Mesenteric fat pad (tissue), 1 donor: Measurements from ENCODE around the gene MDN1. TPM values are rescaled to one million over a fixed set of nuclear protein-coding genes. Genes with fewer than 3 reads are reported as not detected.
"Not testable (repeated sequence)": the region's sequence is repeated elsewhere in the genome, so short reads cannot be mapped to it uniquely, and the experiment has no call there.

Experiments used
- DNase-seq: peaks from one replicate; pipeline ENCODE4 v3.0.0-alpha.2; 2020; ENCODE audit warnings: low spot score
- long read RNA-seq: library from polyadenylated mRNA; unstranded; transcript quantifications from one replicate; pipeline ENCODE4 v2.0.0, GENCODE V29; 2020
- total RNA-seq: library from RNA; stranded (reverse); fragmentation: NEBNext Ultra II Directional; extraction: Animal tissue kit (Norgen Biotek cat#: 25700); gene quantifications from one replicate; pipeline ENCODE4 v1.2.1, GENCODE V29; 2021
- donor health status: DM: yes; HTN: yes; CAD: no.

Gene MDN1
- total RNA-seq: 33.8 TPM
- long read RNA-seq, partial matches to known transcripts: 19 of 23 reads
- long read RNA-seq, other reads (novel, unspliced or antisense): 4 of 23 reads

GRCh38 chr6:89819336-89820130 is at the start of gene MDN1:
TSS of gene MDN1 (minus strand) at chr6:89819794. CDS start at chr6:89819607, 187 bp downstream.
- DNase-seq: peak; percentile 96

DNA sequence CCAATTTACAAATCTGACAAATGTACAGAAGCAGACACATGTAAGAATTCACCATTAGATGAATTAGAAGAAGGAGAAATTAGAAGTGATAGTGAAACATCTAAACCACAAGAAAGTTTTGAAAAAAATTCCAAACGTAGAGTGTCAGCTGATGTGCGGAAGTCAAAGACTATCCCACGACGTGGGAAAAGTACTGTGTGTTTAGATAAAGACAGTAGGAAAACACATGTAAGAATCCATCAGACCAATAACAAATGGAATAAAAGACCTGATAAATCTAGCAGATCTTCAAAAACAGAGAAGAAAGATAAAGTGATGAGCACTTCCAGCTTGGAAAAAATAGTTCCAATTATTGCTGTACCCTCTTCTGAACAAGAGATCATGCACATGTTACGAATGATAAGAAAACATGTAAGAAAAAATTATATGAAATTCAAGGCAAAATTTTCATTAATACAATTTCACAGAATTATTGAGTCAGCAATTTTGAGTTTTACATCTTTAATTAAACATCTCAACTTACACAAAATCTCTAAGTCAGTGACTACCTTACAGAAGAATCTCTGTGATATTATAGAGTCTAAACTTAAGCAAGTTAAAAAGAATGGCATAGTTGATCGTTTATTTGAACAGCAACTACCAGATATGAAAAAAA is 46.6 kb upstream of the MDN1 start:
- no peak for DNase-seq

GRCh38 chr6:89862698-89863097 is 43.1 kb upstream of the MDN1 start:
- no peak for DNase-seq

GRCh38 chr6:89862273-89862672 is 42.7 kb upstream of the MDN1 start:
- no peak for DNase-seq

GRCh38 chr6:89859744-89860143 is 40.1 kb upstream of the MDN1 start:
- no peak for DNase-seq

DNA sequence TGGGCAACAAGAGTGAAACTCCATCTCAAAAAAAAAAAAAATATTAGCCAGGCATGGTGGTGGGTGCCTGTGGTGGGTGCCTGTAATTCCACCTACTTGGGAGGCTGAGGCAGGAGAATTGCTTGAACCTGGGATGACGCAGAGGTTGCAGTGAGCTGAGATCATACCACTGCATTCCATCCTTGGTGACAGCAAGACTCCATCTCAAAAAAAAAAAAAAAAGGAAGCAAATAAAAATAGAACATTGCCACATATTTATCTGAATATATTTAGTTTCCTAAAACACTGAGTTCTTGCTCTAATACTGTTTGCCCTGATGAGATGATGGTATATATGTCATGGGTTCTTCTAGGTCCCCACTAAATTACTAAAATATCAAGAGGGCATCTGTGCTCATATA is 38.4 kb upstream of the MDN1 start:
- DNase-seq: no peak

DNA sequence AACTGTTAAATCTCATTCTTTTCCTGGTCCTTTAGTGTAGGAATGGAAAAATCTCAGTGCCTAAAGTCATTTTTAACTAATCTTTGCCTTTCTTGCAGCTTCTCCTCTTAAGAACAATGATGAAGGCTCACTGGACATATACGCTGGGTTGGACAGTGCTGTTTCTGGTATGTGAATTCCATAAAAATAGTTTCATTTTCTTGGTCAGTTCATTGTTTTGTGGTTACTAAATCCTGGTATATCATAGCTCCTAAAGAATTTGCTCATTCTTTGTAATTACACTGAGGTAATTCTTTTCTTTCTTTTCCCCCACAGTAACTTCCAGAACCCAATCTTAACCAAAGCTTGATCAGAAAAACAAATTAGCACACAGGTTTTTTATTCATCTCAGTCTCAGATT is 33.5 kb upstream of the MDN1 start:
- no peak for DNase-seq

GRCh38 chr6:89847513-89847912 is 27.9 kb upstream of the MDN1 start:
- DNase-seq: not testable (repeated sequence)

DNA sequence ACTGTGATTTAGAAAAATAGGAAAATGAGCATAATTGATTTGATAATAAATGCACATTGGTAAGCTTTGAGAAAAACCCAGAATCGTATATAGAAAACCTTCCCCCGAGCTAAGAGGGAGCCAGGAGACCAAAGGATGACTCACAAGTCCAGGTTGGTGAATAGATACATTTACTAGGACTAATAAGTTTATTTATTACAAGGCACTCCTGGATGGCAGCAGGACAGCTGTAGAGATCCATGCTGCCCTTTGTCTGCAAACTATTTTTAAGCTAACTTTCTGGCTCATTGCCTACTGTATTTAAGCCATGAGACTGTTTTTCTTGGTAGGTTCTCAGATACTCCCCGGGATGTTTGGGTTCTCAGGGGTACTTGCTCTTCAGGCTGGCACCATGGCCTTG is 23.5 kb upstream of the MDN1 start:
- no peak for DNase-seq

GRCh38 chr6:89842228-89842627 is 22.6 kb upstream of the MDN1 start:
- DNase-seq: no peak

GRCh38 chr6:89840538-89840937 is 20.9 kb upstream of the MDN1 start:
- DNase-seq: no peak

- DNase-seq: no peak
These were observed 17.1 kb upstream of the MDN1 start for GRCh38 chr6:89836639-89837222.

- DNase-seq: no peak
These were observed 15.5 kb upstream of the MDN1 start for GRCh38 chr6:89834884-89835792.

DNA sequence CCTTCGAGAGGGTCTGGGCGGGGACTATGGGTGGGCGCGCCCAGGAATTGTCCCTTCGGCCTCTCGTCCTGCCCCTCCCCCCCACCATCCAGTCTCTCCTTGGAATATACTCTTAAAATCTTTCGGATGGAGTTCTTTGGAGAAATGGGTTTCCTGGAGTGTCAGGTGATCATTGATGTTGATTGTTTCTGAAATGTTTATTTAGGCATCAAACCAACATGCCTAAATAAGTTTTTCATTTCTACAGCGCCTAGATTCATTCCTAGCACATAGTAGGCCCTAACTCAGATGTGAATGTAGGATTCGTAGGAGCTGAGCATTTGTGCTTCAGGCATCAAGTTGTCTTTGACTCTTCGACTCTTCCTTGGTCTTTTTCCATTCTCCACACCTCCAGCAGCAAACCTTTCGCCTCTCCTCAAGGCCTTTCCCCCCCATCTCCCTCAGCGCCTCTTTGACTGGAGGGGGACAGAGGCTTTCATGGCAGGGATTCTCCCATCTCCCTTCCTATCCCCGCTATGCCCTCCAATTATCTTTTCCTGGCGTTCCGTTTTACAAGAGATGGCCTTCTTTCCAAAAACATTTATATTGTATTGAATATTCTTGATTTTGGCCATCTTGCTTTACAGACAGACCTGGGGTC is 10.7 kb upstream of the MDN1 start:
- DNase-seq: no peak

DNA sequence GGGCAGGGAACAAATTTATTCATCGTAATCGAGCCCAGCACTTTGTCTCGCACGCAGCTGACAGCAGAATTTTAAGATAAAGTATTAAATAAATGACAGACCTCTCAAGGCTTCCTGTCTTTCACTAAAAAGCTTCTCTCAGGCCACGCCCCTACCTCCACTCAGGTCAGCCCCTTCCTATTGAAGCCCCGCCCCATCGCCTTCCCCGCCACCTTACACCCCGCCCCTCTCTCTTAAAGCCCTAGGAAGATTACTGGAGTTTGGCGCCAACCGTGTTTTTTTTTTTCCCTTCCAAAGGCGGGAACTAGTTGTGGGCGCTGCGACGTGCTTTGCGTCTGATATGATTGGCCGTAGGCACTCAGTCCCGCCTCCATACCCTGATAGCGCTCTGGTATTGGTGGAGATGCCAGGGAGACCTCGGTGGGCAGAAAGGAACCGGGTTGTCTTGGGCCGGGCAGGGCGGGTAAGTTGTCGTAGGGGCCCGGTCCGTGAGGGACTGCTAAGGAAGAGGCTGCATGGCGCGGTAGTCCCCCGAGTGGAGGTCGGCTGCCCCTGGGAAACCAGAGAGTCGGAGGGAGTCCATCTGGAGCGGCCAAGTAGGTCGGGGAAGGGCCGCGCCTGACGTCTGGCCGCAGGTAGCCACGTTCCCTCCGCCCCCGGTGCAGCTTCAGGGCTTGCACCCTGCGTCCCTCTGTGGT is 10.0 kb upstream of the MDN1 start, which contains the start of gene CASP8AP2:
Gene CASP8AP2, plus strand, starts transcription at position 409 of the 698 bp plus-strand sequence.
- peak; percentile 93 for DNase-seq

DNA sequence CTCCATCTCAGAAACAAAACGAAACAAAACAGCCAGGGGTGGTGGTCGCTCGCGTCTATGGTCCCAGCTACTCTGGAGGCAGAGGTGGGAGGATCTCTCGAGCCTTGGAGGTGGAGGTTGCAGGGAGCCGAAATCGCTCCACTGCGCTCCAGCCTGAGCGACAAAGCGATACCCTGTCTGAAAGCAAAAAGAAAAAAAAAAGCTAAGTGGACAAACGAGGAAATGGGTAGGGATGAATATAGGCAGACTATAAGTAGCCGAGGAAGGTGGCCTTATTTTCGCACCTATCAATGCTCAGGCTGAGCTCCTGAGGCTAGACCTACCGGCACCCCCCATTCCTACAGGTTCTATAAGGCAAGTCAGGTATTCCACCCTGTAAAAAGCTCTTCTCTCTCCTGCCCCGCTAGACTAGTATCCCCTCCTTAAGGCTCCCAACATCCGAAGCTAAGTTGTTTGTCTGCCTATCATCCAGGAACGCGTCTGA is 9.4 kb upstream of the MDN1 start:
- DNase-seq: peak; percentile 57

GRCh38 chr6:89828475-89828987 is 8.9 kb upstream of the MDN1 start:
- DNase-seq: peak; percentile 71

DNA sequence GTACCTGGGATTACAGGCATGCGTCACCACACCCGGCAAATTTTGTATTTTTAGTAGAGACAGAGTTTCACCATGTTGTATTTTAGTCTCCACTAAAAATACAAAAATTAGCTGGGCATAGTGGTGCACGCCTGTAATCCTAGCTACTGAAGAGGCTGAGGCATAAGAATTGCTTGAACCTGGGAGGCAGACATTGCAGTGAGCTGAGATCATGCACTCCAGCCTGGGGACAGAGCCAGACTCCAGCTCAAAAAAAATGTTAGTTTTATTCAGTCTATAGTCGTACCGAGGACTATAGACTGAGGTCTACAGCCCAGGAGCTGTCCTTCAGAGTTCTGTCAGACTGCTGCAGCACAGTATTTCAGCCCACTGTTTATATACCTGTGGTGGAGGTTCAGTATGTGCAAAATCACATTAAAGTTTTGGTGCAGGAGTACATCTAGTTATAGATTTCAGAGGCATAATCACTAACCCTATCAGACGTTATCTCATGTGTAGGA is 6.5 kb upstream of the MDN1 start:
- no peak for DNase-seq

DNA sequence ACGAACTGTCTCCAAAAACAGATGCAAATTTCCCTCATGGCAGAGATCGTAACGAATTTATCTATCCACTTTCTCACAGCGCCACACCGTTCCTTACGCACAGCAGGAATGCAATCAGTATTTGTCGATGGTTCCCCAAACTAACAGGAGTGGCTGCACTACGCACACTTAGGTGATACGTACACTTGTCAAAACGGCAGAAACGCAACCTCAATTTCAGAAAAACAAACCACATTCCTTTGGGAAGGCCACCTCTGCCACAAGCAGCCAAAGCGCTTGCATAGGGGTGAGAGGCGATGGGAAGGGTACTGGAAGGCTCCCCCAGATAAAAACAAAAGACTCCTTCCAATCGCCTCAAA is 638 bp downstream of the MDN1 start:
- no peak for DNase-seq
